NCI-H128 (cell line): ENCODE data around the gene PRKN.

ENCODE experiments used
- DNase-seq: peaks from one replicate; lab custom pipeline; 2025; ENCODE audit not compliant: unreplicated experiment; lab: John Stamatoyannopoulos, UW

The PRKN gene

GRCh38 chr6:161644521-161644920, 1083.0 kb downstream of the PRKN start:
- no peak for DNase-seq

GRCh38 chr6:161641175-161641574, 1086.4 kb downstream of the PRKN start:
- DNase-seq = no peak

- no peak for DNase-seq
These were observed 1087.8 kb downstream of the PRKN start for GRCh38 chr6:161639772-161640171.

GRCh38 chr6:161637658-161638057, 1089.9 kb downstream of the PRKN start:
- no peak for DNase-seq

GRCh38 chr6:161636882-161637430, 1090.6 kb downstream of the PRKN start:
- DNase-seq = no peak

GRCh38 chr6:161635975-161636374, 1091.6 kb downstream of the PRKN start:
- DNase-seq = no peak

GRCh38 chr6:161634916-161635315, 1092.7 kb downstream of the PRKN start:
- no peak for DNase-seq

- no peak for DNase-seq
These were observed 1095.8 kb downstream of the PRKN start for GRCh38 chr6:161631676-161632194.

GRCh38 chr6:161630674-161631073, 1096.9 kb downstream of the PRKN start:
- DNase-seq = no peak

- DNase-seq = no peak
These were observed 1101.4 kb downstream of the PRKN start for GRCh38 chr6:161626132-161626676.

GRCh38 chr6:161624111-161624510, 1103.5 kb downstream of the PRKN start:
- no peak for DNase-seq

- no peak for DNase-seq
These were observed 1104.8 kb downstream of the PRKN start for GRCh38 chr6:161622779-161623178.

- DNase-seq = no peak
These were observed 1108.6 kb downstream of the PRKN start for GRCh38 chr6:161618831-161619454.

- DNase-seq = no peak
These were observed 1113.9 kb downstream of the PRKN start for GRCh38 chr6:161613711-161614110.

- no peak for DNase-seq
These were observed 1118.8 kb downstream of the PRKN start for GRCh38 chr6:161608771-161609170.

- DNase-seq = no peak
These were observed 1119.8 kb downstream of the PRKN start for GRCh38 chr6:161607696-161608297.

- DNase-seq = no peak
These were observed 1125.2 kb downstream of the PRKN start for GRCh38 chr6:161602359-161602758.

- no peak for DNase-seq
These were observed 1128.7 kb downstream of the PRKN start for GRCh38 chr6:161598896-161599295.

GRCh38 chr6:161596807-161597520, 1130.6 kb downstream of the PRKN start:
- DNase-seq = no peak

- no peak for DNase-seq
These were observed 1133.2 kb downstream of the PRKN start for GRCh38 chr6:161594412-161594811.

GRCh38 chr6:161590961-161591627, 1136.5 kb downstream of the PRKN start:
- no peak for DNase-seq
